Mammary epithelial cell (primary cell): ENCODE measurements around the gene CALM1.

Experiments
- CTCF ChIP-seq, 2 donors: IDR thresholded peaks in 1 of 2; conservative IDR thresholded peaks in 1 of 2; 2 replicates each; pipeline ENCODE4 v1.5.1; 2011 to 2012; ENCODE audit warnings: inconsistent platforms in 2 of 2, low read length in 2 of 2, mild to moderate bottlenecking in 2 of 2, control low read depth in 1 of 2, low read depth in 1 of 2; ENCODE audit not compliant: insufficient read depth in 1 of 2; ENCODE audit errors: extremely low read depth in 1 of 2
- EZH2 ChIP-seq: IDR thresholded peaks from 2 replicates; pipeline ENCODE4 v1.6.1; 2012; ENCODE audit warnings: low read length, inconsistent platforms, borderline replicate concordance

- no peak for TF ChIP-seq EZH2
- no peak for TF ChIP-seq CTCF (conservative IDR thresholded peaks at IDR 0.05 in 1 of 2, IDR thresholded peaks at IDR 0.05 in 1 of 2; ENCODE audit: extremely low read depth in 1 of 2, insufficient read depth in 1 of 2, low read depth in 1 of 2, low read length in 2 of 2)
These were observed 32.4 kb downstream of the CALM1 start for GRCh38 chr14:90429236-90429635.
